DND-41 (cell line): Measurements from ENCODE around the gene MYBL2.

ENCODE experiments used
- ATAC-seq: fragments of 200-7000 bp; cut with Tn5 transposase; 3 replicates; pipeline ENCODE4 v1.9.1; 2021; ENCODE audit warnings: low read depth; ENCODE audit not compliant: insufficient read depth
- DNase-seq: peaks from one replicate; pipeline ENCODE4 v3.0.0-alpha.2; 2020
- H2AFZ ChIP-seq: 2 replicates; pipeline ENCODE4 v1.6.0; 2012; ENCODE audit warnings: low read depth, low read length
- H3K27ac ChIP-seq: 2 replicates; pipeline ENCODE4 v1.5.1; 2012; ENCODE audit warnings: low read length, inconsistent platforms
- H3K27me3 ChIP-seq: fragments of 200-600 bp; sonication (generic); 2 replicates; pipeline ENCODE4 v1.6.0; 2012; ENCODE audit warnings: low read length, mild to moderate bottlenecking, inconsistent platforms; ENCODE audit not compliant: insufficient read depth, poor library complexity
- H3K36me3 ChIP-seq: 2 replicates; pipeline ENCODE4 v1.5.1; 2012; ENCODE audit warnings: low read length, inconsistent platforms; ENCODE audit not compliant: insufficient read depth
- H3K4me1 ChIP-seq: 2 replicates; pipeline ENCODE4 v1.5.1; 2012; ENCODE audit warnings: mild to moderate bottlenecking, low read length; ENCODE audit not compliant: insufficient read depth
- H3K4me2 ChIP-seq: 2 replicates; pipeline ENCODE4 v1.6.0; 2012; ENCODE audit warnings: mild to moderate bottlenecking, moderate library complexity, low read length, inconsistent platforms; ENCODE audit not compliant: insufficient read depth
- H3K4me3 ChIP-seq, 2 experiments: fragments of 200-600 bp in 1 of 2; shearing (Covaris generic) in 1 of 2; 2 replicates each; pipeline ENCODE4 v1.5.1; 2012 to 2016; ENCODE audit warnings: inconsistent platforms in 2 of 2, low read length in 2 of 2, mild to moderate bottlenecking in 2 of 2, low read depth in 1 of 2, moderate library complexity in 1 of 2
- H3K79me2 ChIP-seq: 2 replicates; pipeline ENCODE4 v1.6.0; 2012; ENCODE audit warnings: low read length, inconsistent platforms; ENCODE audit not compliant: insufficient read depth
- H3K9ac ChIP-seq: 2 replicates; pipeline ENCODE4 v1.6.0; 2012; ENCODE audit warnings: low read depth, mild to moderate bottlenecking, inconsistent platforms, low read length, moderate library complexity
- H3K9me3 ChIP-seq: 2 replicates; pipeline ENCODE4 v1.5.1; 2012; ENCODE audit warnings: low read length, moderate library complexity, mild to moderate bottlenecking, inconsistent platforms; ENCODE audit not compliant: insufficient read depth, severe bottlenecking
- H4K20me1 ChIP-seq: 2 replicates; pipeline ENCODE4 v1.6.0; 2012; ENCODE audit warnings: low read length; ENCODE audit not compliant: insufficient read depth
- CTCF ChIP-seq: IDR thresholded peaks from 2 replicates; pipeline ENCODE4 v1.5.1; 2012; ENCODE audit warnings: borderline replicate concordance, low read length, moderate library complexity, mild to moderate bottlenecking; ENCODE audit not compliant: poor library complexity, severe bottlenecking; ENCODE audit errors: extremely low read depth
- EZH2 ChIP-seq: IDR thresholded peaks from 3 replicates; pipeline ENCODE4 v1.6.1; 2012; ENCODE audit warnings: borderline replicate concordance, low read depth, mild to moderate bottlenecking, moderate library complexity, low read length, inconsistent platforms; ENCODE audit not compliant: severe bottlenecking

Gene MYBL2

DNA sequence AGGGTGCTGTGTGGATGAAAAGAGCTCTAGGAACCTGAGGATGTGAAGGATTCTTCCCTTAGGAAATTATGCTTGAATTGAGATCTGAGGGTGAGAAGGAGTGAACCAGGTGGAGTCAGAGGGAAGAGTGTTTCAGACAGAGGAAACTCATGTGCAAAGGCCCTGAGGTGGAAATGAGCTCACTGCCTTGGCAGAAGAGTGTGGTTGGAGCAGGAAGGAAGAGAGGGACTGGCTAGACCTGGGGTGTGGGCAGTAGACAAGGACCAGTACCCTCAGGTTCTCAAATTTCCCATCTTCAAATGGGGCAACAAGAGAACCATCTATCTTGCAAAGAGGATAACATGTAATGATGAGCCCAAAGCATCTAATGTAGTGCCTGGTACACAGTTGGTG, 83.9 kb downstream of the MYBL2 start:
- H2AFZ ChIP-seq, result no peak overlapping the region
- peaks cover 22% of the 10 kb centered on the region for H3K4me1 ChIP-seq
- H3K79me2 ChIP-seq, result no peaks in the 10 kb centered on the region
- peaks cover 4% of the 10 kb centered on the region for H3K27me3 ChIP-seq
- no peak overlapping the region for H3K4me2 ChIP-seq
- H3K9me3 ChIP-seq, result no peaks in the 10 kb centered on the region
- no peaks in the 10 kb centered on the region for H3K36me3 ChIP-seq
- H3K27ac ChIP-seq, result peak overlapping the region; percentile 5; the same call in 1 of the 2 replicates
- H4K20me1 ChIP-seq, result no peaks in the 10 kb centered on the region
- DNase-seq (no peak), ATAC-seq (peak; percentile 10; the same call in 2 of the 3 replicates)
- H3K4me3 ChIP-seq, result no peak overlapping the region
- H3K9ac ChIP-seq, result no peak overlapping the region
- TF ChIP-seq CTCF (no peak), EZH2 (no peak)

GRCh38 chr20:43751167-43752050, 84.5 kb downstream of the MYBL2 start:
- Histone ChIP-seq H3K79me2 (no peaks in the 10 kb centered on the region), H3K27ac (peak overlapping the region; percentile 22; the same call in 1 of the 2 replicates), H3K4me2 (no peak overlapping the region), H3K9ac (no peak overlapping the region), H4K20me1 (no peaks in the 10 kb centered on the region), H3K27me3 (peaks cover under 1% of the 10 kb centered on the region), H3K4me1 (peaks cover 22% of the 10 kb centered on the region), H3K9me3 (no peaks in the 10 kb centered on the region), H3K36me3 (no peaks in the 10 kb centered on the region), H2AFZ (no peak overlapping the region), H3K4me3 (no peak overlapping the region)
- TF ChIP-seq EZH2 (no peak), CTCF (no peak)
- ATAC-seq (peak; percentile 81), DNase-seq (peak; percentile 78)

GRCh38 chr20:43752051-43752360, 85.1 kb downstream of the MYBL2 start:
- Histone ChIP-seq H3K27ac (0 out of 2 replicates have a peak overlapping the region, but pooled peaks have one; percentile 7), H3K36me3 (no peaks in the 10 kb centered on the region), H3K9me3 (no peaks in the 10 kb centered on the region), H2AFZ (no peak overlapping the region), H3K79me2 (no peaks in the 10 kb centered on the region), H3K27me3 (no peaks in the 10 kb centered on the region), H4K20me1 (no peaks in the 10 kb centered on the region), H3K4me3 (no peak overlapping the region), H3K4me2 (no peak overlapping the region), H3K4me1 (peaks cover 22% of the 10 kb centered on the region), H3K9ac (no peak overlapping the region)
- no peak for DNase-seq
- no peak for ATAC-seq
- no peak for TF ChIP-seq EZH2
- no peak for TF ChIP-seq CTCF
